ENCODE data around the gene SPZ1. TPM values are rescaled to one million over a fixed set of nuclear protein-coding genes. Genes with fewer than 3 reads are reported as not detected.

The SPZ1 gene
- total and polyA plus RNA-seq, 8 donors = not detected

DNA sequence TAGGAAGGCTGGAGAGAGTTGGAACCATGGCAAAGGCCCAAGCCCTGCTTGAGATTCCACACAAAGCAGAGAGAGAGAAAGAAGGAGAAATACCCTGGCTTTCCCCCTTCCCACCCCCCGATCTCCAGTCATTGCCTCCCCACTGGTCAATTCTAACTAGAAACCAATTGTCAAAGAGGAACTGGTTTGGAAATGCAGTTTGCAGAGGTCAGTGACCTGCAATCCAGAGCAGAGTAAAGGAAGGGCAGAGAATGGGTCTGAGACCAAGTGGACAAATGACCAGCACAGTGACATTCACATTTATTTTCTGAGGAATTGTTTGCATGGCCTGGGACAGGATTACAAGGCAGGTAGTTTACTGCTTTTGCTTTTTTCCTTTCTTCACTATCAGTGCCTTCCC is 50.6 kb downstream of the SPZ1 start:
- no peaks in the 10 kb centered on the region for H3K36me3 ChIP-seq
- no peak for ATAC-seq
- no peak for DNase-seq
- no peaks in the 10 kb centered on the region for H3K27me3 ChIP-seq
- no peak overlapping the region for H3K4me3 ChIP-seq
- TF ChIP-seq, protein P1, sequence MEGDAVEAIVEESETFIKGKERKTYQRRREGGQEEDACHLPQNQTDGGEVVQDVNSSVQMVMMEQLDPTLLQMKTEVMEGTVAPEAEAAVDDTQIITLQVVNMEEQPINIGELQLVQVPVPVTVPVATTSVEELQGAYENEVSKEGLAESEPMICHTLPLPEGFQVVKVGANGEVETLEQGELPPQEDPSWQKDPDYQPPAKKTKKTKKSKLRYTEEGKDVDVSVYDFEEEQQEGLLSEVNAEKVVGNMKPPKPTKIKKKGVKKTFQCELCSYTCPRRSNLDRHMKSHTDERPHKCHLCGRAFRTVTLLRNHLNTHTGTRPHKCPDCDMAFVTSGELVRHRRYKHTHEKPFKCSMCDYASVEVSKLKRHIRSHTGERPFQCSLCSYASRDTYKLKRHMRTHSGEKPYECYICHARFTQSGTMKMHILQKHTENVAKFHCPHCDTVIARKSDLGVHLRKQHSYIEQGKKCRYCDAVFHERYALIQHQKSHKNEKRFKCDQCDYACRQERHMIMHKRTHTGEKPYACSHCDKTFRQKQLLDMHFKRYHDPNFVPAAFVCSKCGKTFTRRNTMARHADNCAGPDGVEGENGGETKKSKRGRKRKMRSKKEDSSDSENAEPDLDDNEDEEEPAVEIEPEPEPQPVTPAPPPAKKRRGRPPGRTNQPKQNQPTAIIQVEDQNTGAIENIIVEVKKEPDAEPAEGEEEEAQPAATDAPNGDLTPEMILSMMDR (IDR thresholded peaks at IDR 0.05) = no peak
- no peaks in the 10 kb centered on the region for H3K9me3 ChIP-seq
- H3K27ac ChIP-seq = peak overlapping the region in 1 of 2 donors; percentile 68
- intact Hi-C loops (cut with DNase I) = no loop called here
- peaks cover 0 to 6% of the 10 kb centered on the region in 2 donors for H3K4me1 ChIP-seq

Other genes starting within 250 kb of the SPZ1 start
- 10 to 100 TPM; 57.0 to 80.7 TPM for gene SERINC5, start 64.0 kb upstream of the SPZ1 start, total RNA-seq
- gene SERINC5, start 64.0 kb upstream of the SPZ1 start, polyA plus RNA-seq (ENCODE audit: insufficient read length in 6 of 6) = 10 to 100 TPM; 36.7 to 52.6 (median 43.2) TPM
- 10 to 100 TPM; 56.3 to 58.5 TPM for gene ZFYVE16, start 88.1 kb downstream of the SPZ1 start, total RNA-seq
- 100 to 1,000 TPM in 1 of 6 donors, 10 to 100 TPM in 5; 72.6 to 104 (median 82.0) TPM for gene ZFYVE16, start 88.1 kb downstream of the SPZ1 start, polyA plus RNA-seq (ENCODE audit: insufficient read length in 6 of 6)
- 1 to 10 TPM; 4.6 to 4.7 TPM for gene FAM151B, start 168.1 kb downstream of the SPZ1 start, total RNA-seq
- gene FAM151B, start 168.1 kb downstream of the SPZ1 start, polyA plus RNA-seq (ENCODE audit: insufficient read length in 6 of 6) = 1 to 10 TPM; 2.6 to 3.3 (median 3.0) TPM

Measured in left lung (tissue), 10 donors.